ENCODE data around the gene MRPS9.

Gene MRPS9

DNA sequence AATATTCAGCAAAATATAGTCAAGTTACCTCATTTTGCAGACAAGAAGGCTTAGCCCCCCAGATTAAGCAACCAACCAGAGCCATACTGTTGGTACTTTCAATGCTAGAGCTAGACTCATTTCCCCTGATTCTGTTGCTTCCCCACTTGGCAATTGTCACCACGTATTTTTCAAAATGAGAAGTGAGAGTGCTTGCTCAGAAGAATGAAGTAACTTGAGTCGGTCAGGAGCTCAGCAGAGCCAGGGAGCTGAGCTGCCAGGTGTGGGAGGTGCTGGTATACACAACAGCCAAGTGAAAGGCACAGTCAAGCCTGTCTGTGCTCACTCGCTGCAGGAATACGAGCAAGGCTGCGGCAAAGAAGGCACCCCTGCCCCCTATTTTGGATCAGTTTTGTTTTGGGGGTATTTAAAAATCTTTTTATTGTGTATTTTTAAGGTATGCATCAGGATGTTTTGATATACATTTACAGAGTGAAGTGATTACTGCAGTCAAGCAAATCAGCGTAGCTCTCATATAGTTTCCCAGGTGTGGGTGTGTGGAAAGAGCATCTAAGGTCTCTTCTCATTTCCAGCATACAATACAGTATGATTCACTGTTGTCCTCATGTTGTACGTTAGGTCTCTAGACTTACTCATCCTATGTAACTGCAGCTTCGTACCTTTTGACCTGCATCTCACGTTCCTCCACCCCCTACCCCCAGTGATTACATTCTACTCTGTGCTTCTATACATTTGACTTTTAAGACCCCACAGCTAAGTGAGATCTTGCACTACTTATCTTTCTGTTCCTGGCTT is 62.4 kb downstream of the MRPS9 start:
- peaks cover 46% of the 10 kb centered on the region for H3K36me3 Mint-ChIP-seq
- peaks cover 6% of the 10 kb centered on the region for H3K4me1 Mint-ChIP-seq
- peak; percentile 60 for ATAC-seq
- DNase-seq (ENCODE audit: low spot score in 2 of 2), result no peak
- no peak overlapping the region for H3K4me3 Mint-ChIP-seq
- no peaks in the 10 kb centered on the region for H3K9me3 Mint-ChIP-seq
- no peak overlapping the region for H3K27ac Mint-ChIP-seq

DNA sequence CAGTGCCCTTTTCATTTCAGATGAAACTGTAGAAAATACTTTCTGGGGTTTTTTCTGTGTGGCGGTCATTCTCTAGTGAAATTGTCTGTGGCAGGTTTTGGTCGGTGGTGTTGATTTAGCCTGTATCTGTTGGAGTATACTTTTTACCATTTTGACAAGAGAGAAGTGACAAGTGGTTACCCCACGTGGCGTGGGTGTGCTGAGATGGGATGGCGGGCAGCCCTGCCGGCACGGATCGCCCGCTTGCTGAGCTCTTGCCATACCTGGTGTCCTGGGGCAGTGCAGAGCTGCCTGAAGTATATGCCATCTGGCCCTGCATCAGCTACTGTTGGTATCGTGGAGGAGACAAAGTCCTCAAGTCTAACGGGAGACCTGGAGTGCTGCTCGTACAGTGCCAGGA is 64.1 kb downstream of the MRPS9 start:
- no peak overlapping the region for H3K4me3 Mint-ChIP-seq
- no peak for ATAC-seq
- peaks cover 39% of the 10 kb centered on the region for H3K36me3 Mint-ChIP-seq
- DNase-seq (ENCODE audit: low spot score in 2 of 2), result no peak
- H3K4me1 Mint-ChIP-seq, result peaks cover 6% of the 10 kb centered on the region
- H3K9me3 Mint-ChIP-seq, result no peaks in the 10 kb centered on the region
- peak overlapping the region; percentile 69 for H3K27ac Mint-ChIP-seq

DNA sequence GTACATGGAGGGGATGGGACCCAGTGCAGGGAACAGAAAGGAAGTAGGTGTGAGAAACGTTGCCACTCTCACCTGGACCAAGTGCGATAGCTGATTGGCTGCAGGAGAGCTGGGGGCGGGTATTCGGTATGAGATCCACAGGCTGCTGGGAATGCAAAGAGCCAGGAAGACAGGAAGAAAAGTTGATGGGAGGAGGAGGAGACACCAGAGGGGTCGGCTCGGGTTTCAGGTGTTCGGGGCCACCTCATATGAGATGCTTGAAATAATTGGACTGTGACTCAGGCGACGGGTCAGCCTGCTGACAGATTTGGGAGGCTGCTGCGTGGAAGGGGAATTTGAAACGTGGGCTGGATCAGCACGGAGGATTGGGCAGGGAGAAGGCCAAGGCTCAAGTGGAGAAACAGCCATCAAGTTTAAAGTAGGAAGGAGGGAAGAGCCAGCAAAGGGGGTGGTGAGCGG is 65.1 kb downstream of the MRPS9 start:
- Mint-ChIP-seq H3K4me3 (no peak overlapping the region), H3K9me3 (no peaks in the 10 kb centered on the region), H3K36me3 (peaks cover 32% of the 10 kb centered on the region), H3K27ac (peak overlapping the region; percentile 18), H3K4me1 (peaks cover 6% of the 10 kb centered on the region)
- ATAC-seq (no peak), DNase-seq (ENCODE audit: low spot score in 2 of 2) (no peak)

DNA sequence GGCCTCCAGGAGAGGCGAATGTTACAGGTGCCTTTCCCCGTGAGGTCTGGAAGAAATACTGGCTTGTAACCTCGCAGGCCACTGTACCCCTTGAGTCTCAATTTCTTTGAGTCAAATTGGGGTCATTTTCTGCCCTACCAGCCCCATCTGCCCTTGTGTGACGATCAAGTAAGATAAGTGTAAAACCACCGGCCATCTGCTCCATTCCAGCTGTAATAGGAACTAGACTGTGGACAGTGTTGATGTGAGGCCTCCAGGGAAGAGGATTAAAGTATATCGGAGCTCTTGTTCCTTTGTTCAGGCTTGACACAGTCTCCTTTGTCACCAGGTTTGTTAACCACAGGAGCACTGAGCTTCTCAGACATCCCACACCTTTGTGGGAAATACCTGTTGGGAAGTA is 65.6 kb downstream of the MRPS9 start:
- H3K9me3 Mint-ChIP-seq, result no peaks in the 10 kb centered on the region
- no peak for ATAC-seq
- peak overlapping the region; percentile 18 for H3K27ac Mint-ChIP-seq
- no peak for DNase-seq (ENCODE audit: low spot score in 2 of 2)
- peaks cover 28% of the 10 kb centered on the region for H3K36me3 Mint-ChIP-seq
- peaks cover 6% of the 10 kb centered on the region for H3K4me1 Mint-ChIP-seq
- H3K4me3 Mint-ChIP-seq, result no peak overlapping the region

DNA sequence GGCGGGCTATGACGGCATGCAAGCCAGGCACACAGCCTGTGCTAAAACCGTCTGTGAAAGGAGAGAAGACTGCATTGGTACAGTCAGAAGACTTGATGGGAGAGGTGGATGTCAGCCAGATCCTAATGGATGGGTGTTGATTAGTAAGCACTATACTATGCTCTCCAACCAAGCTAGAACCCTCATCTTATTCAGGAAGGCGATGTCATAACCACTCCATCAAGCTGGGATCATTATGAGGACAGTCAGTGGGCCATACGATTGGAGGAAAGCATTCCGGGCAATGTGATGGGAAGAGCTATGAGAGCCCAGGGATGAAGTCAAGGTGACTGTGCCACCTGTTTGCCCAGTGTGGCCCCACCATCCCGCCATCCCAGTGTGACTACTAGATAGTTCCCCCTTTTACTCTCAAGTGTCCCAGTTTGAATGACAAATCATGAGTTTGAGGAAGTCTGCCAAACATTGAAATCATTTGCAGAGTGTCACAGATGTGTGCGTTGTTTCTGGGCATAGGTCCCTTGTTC is 66.4 kb downstream of the MRPS9 start:
- no peaks in the 10 kb centered on the region for H3K9me3 Mint-ChIP-seq
- DNase-seq (ENCODE audit: low spot score in 2 of 2) (no peak), ATAC-seq (no peak)
- peaks cover 20% of the 10 kb centered on the region for H3K36me3 Mint-ChIP-seq
- H3K4me3 Mint-ChIP-seq, result no peak overlapping the region
- H3K4me1 Mint-ChIP-seq, result peaks cover 6% of the 10 kb centered on the region
- H3K27ac Mint-ChIP-seq, result peak overlapping the region; percentile 58

DNA sequence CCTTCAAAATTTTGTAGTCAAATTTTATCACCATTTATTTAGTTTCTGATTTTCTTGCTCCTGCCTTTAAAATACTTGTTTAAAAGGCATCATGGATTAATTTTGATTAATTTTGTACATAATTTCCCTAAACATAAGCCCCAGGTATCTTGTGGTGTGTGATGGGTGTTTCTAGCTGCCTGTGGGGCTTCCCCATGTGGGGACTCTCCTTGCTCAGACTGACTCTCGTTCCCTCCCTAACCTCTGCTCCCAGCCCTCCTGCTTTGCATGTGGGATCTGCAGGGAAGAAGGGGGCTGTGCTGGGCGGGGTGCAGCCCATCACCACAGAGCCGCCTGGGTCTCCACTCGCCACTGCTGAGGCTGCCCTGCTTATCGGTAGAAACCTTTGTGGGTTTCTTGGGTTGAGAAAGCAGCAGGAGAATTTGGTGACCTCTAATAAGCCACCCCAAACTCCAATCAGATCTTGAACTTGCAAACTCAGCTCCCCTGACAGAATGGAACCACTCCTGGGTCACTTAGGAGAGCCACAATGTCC is 72.5 kb downstream of the MRPS9 start:
- no peak overlapping the region for H3K4me3 Mint-ChIP-seq
- H3K4me1 Mint-ChIP-seq, result peaks cover 5% of the 10 kb centered on the region
- no peaks in the 10 kb centered on the region for H3K9me3 Mint-ChIP-seq
- H3K27ac Mint-ChIP-seq, result peak overlapping the region; percentile 67
- DNase-seq (ENCODE audit: low spot score in 2 of 2), result no peak
- no peaks in the 10 kb centered on the region for H3K36me3 Mint-ChIP-seq
- no peak for ATAC-seq

DNA sequence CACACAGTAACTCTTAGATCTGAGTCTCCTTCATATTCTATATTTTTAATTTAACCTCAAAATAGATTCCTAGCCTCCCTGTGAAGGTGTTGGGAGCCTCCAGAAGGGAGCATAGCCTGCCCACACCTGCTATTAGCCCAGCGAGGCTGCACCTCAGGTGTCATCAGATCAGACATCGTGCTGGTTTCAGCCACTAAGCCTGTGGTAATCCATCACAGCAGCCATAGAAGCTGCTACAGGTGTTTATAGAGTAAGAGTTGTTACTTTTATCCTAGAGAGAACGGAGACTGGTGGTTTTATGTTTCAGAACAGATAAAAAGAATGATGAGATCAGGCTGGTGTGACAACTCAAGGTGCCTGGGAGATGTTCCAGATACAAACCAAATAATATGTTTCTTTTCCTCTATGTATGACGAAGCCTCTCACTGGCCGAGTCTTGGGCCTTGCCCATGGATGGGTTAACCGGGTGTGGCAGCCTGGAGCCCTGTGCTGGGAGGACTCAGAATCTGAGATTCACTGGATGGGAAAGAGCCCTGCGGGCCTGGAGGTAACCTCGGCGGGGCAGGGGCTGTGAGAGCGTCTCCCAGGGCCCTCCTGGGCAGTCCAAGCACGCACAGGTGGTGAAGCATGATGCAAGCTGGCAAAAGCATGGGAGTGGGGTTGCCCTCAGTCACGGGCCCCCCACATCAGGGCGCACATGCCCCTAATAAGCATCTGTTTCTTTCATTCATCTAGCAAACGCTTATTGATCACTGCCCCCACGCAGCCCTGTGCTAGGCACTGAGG is 73.7 kb downstream of the MRPS9 start:
- H3K27ac Mint-ChIP-seq, result peak overlapping the region; percentile 27
- ATAC-seq (no peak), DNase-seq (ENCODE audit: low spot score in 2 of 2) (no peak)
- no peaks in the 10 kb centered on the region for H3K36me3 Mint-ChIP-seq
- H3K9me3 Mint-ChIP-seq, result no peaks in the 10 kb centered on the region
- H3K4me1 Mint-ChIP-seq, result peaks cover 5% of the 10 kb centered on the region
- no peak overlapping the region for H3K4me3 Mint-ChIP-seq

DNA sequence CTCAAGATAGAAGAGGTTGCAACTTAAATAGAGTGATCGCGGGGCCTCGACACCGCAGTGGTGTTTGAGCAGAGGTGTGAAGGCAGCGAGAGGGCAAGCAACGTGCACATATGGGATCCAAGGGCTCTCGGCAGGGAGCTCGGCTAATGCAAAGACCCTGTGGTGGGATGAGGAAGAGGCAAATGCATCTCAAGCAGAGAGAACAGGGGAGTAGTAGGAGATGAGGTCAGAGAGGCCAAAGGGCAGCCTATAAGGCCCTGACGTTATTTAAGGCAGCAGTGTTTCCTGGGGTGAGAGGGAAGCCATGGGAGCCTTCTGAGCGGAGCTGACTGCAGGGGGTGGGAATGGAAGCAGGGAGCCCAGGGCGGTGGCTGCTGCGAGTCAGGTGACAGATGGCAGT is 74.5 kb downstream of the MRPS9 start:
- DNase-seq (ENCODE audit: low spot score in 2 of 2) (peak in 1 of 2 donors; percentile 40), ATAC-seq (no peak)
- H3K9me3 Mint-ChIP-seq, result no peaks in the 10 kb centered on the region
- H3K36me3 Mint-ChIP-seq, result no peaks in the 10 kb centered on the region
- H3K4me3 Mint-ChIP-seq, result no peak overlapping the region
- no peak overlapping the region for H3K27ac Mint-ChIP-seq
- H3K4me1 Mint-ChIP-seq, result peaks cover 5% of the 10 kb centered on the region

DNA sequence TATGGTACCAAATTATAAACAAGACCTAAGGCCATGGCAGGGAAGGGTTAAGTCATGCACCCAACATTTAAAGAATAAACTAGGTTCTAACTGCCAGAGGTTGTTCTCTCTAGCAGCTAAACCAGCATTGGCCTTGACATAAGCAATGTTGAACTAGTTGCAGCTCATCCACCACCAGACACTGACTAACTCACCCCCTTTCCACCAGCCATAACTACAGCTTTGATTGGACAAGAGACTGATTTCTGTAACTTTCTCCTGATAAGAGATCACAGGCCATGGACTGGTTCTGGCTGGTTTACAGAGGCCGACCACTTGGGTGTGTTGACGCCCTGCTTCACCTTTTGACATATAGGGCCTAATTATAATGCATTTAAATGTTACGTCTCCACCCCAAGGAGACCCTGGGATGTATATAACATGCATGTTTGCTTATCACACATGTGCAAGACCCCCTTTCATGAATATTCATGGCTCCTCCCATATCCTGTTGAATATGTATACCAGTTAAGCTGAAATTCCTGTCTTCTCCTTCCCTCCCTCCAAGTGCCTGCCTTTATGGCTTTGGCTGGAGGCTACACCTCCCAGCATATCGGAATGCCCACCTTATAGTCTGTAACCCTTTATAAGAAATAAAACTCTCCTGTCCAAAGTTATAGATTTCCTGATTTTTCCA is 75.9 kb downstream of the MRPS9 start:
- Mint-ChIP-seq H3K27ac (no peak overlapping the region), H3K9me3 (no peaks in the 10 kb centered on the region), H3K4me3 (no peak overlapping the region), H3K36me3 (no peaks in the 10 kb centered on the region), H3K4me1 (peaks cover 5% of the 10 kb centered on the region)
- ATAC-seq (no peak), DNase-seq (ENCODE audit: low spot score in 2 of 2) (peak in 1 of 2 donors; percentile 36)

DNA sequence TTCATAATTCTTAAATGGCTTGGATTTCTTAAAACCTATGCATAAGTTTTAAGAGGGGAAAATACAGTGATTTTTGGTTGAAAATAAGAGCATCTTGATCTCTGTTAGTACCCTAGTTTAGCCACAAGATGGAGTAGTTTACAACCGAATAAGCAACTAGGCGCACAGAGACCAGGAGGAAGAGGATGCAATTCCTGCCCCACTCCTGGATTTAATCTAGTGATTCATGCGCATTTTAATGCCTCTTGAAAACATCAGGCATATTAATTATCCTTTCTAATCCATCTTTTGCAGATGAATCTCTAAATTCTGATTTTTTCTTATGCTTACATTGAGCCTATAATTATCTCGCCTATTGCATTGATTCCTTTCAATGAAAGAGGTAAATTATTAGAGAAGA is 76.7 kb downstream of the MRPS9 start:
- H3K36me3 Mint-ChIP-seq, result no peaks in the 10 kb centered on the region
- ATAC-seq (no peak), DNase-seq (ENCODE audit: low spot score in 2 of 2) (peak in 1 of 2 donors; percentile 45)
- H3K4me1 Mint-ChIP-seq, result peaks cover 5% of the 10 kb centered on the region
- H3K27ac Mint-ChIP-seq, result no peak overlapping the region
- H3K9me3 Mint-ChIP-seq, result no peaks in the 10 kb centered on the region
- H3K4me3 Mint-ChIP-seq, result no peak overlapping the region

DNA sequence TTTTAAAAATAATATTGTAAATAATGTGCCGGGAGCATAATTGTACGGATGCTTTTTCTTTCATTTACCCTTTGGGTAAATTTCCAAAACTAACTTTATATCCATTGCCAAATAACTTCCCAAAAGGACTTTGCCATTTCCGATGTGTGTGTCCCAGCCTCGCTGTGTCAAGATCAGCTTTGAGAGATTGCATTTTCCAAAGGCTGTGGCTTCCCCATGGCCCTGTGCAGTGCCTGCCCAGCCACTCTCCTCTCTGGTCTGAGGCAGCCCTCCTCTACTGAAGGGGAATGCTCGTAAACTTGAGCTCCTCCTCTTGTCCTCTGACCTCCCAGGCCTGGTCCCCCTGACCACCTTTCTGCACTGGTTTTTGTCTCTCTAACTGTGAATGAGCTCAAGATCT is 78.5 kb downstream of the MRPS9 start:
- Mint-ChIP-seq H3K4me1 (peaks cover 5% of the 10 kb centered on the region), H3K27ac (peak overlapping the region; percentile 43), H3K9me3 (no peaks in the 10 kb centered on the region), H3K4me3 (no peak overlapping the region), H3K36me3 (no peaks in the 10 kb centered on the region)
- no peak for ATAC-seq
- DNase-seq (ENCODE audit: low spot score in 2 of 2), result peak in 1 of 2 donors; percentile 15

DNA sequence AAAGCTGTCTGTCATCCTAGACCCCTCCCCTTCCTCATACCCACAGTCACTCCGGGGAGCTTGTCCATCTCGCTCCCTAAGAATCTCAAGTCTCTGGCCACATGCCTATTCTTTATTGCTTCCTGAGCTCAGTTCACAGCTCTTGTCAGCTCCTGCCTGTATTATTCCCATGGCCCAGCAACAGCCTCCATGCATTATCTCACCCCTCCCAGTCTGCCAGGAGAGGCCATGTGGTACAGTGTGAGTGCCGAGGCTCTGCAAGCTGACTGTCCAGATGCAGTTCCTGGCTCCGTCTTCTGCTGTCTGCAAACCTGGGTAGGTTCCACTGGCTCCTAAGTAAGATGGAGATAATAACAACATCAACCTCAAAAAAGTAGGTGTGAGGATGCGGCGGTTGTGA is 79.7 kb downstream of the MRPS9 start:
- no peaks in the 10 kb centered on the region for H3K4me1 Mint-ChIP-seq
- H3K9me3 Mint-ChIP-seq, result no peaks in the 10 kb centered on the region
- H3K4me3 Mint-ChIP-seq, result no peak overlapping the region
- no peaks in the 10 kb centered on the region for H3K36me3 Mint-ChIP-seq
- no peak for ATAC-seq
- no peak overlapping the region for H3K27ac Mint-ChIP-seq
- DNase-seq (ENCODE audit: low spot score in 2 of 2), result no peak

DNA sequence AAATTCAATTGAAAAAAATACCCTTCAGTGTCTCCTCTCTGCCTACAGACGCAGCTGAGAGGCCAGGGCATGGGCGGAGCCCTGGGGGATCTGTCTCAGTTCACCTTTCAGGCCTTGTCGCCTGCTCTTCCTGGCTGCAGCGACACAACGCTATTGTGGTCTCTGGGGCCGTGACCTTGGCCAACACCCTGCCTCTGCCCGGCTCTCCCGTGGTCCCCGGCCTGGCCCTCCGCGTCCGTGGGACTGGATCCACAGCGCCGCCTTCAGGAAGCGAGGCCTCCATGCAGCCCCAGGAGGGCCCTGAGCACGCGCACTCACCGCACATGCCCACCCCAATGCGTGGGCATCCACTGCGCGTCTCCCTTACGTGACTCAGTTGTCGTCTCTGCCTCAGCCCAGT is 81.1 kb downstream of the MRPS9 start:
- Mint-ChIP-seq H3K4me1 (no peaks in the 10 kb centered on the region), H3K9me3 (no peaks in the 10 kb centered on the region), H3K4me3 (no peak overlapping the region), H3K36me3 (no peaks in the 10 kb centered on the region), H3K27ac (no peak overlapping the region)
- ATAC-seq (peak; percentile 43), DNase-seq (ENCODE audit: low spot score in 2 of 2) (no peak)

DNA sequence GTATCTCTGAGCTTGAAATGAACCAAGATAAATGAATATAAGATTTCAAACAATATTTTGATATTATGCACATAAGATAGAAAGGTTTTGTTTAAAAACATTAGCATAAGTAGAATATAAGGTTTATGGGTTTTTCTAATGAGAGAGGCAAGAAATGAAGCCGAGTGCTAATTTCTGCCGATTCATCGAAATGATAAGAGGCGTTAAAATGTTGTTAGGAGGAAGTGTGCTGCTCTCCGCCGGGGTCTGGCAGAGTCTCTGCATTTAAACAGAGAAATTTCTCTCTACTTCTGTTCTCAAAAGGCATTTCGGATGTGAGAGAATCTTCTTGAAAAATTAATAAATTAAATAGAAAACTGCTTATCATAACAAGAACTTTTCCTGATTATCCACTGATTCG is 83.6 kb downstream of the MRPS9 start:
- no peak for ATAC-seq
- Mint-ChIP-seq H3K4me1 (no peaks in the 10 kb centered on the region), H3K4me3 (no peak overlapping the region), H3K9me3 (no peaks in the 10 kb centered on the region), H3K36me3 (no peaks in the 10 kb centered on the region), H3K27ac (no peak overlapping the region)
- no peak for DNase-seq (ENCODE audit: low spot score in 2 of 2)

DNA sequence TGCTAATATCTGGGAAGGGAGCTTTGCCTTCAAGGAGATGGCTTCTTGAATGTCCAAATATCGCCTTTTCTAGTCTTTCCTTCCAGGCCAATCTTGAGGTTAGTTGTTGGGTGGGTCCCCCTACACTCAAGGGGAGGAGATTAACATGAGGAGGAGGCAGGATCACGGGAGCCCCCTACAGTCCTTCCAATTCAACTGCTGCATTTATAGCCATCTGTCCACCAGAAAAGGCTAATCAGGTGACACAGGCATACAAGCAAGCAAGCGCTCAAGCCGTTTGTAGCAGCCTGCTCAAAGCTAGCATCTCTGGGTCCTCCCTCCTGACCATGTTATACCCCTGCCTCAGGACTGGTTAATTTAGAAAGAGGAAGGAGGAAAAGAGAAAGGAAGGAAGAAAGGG is 87.6 kb downstream of the MRPS9 start:
- no peaks in the 10 kb centered on the region for H3K9me3 Mint-ChIP-seq
- no peak overlapping the region for H3K4me3 Mint-ChIP-seq
- DNase-seq (ENCODE audit: low spot score in 2 of 2) (no peak), ATAC-seq (no peak)
- H3K36me3 Mint-ChIP-seq, result no peaks in the 10 kb centered on the region
- H3K4me1 Mint-ChIP-seq, result peaks cover 16% of the 10 kb centered on the region
- no peak overlapping the region for H3K27ac Mint-ChIP-seq
